Upper lobe of left lung (tissue), 4 donors: ENCODE measurements around the gene COX4I1.

ENCODE experiments used
- POLR2AphosphoS5 ChIP-seq, 2 donors: sonication (generic); formaldehyde crosslinking; IDR thresholded peaks; one replicate each; pipeline ENCODE4 v1.5.1; 2017; ENCODE audit warnings: antibody characterized with exemption in 2 of 2
- TF ChIP-seq, protein P1 (sequence below), 6 experiments: fragments of 450-650 bp in 4 of 6; fragments of 200-600 bp in 2 of 6; sonication (generic) in 2 of 6; IDR thresholded peaks; one replicate each; pipeline ENCODE4 v1.5.1; 2016 to 2019; ENCODE audit warnings: antibody characterized with exemption in 6 of 6

DNA sequence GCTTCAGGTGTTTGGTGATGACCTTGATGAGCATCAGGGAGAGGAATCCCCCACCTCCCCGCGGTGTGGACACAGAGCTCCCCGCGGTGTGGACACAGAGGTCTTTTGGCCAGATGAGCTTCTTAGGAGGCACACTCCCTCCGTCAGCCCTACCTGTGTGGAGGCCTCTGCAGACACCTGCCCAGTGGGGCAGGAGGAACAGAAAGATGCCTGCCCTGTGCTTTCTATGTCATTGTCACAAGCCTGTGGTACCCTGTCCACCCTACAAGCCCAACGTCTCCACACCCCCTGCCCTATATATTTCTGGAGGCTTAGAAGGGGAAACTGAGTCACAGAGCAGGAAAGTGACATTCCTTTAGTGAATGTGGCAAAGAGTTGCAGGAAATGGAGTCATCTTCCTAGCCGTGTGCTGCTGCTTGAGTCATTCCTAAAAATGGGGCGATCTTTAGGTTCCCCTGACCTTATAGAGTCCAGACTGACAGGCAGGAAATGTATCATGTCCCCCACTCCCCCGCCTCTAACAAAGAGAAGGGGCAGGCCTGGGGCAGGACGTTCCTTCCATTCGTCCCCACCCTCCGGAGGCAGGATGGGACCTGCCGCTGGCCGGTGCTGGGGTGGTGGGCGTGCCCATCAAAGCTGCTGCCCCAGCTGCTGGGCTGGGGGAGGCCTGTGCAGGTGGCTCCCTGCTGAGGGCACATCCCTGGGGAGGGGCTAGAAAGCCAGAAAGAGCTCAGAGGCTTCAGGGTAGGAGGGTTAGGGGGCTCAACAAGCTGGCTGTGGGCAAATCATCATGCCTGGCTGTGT lies 47.6 kb upstream of the COX4I1 start:
- no peak for TF ChIP-seq POLR2AphosphoS5 (IDR thresholded peaks at IDR 0.05)
- TF ChIP-seq, protein P1, sequence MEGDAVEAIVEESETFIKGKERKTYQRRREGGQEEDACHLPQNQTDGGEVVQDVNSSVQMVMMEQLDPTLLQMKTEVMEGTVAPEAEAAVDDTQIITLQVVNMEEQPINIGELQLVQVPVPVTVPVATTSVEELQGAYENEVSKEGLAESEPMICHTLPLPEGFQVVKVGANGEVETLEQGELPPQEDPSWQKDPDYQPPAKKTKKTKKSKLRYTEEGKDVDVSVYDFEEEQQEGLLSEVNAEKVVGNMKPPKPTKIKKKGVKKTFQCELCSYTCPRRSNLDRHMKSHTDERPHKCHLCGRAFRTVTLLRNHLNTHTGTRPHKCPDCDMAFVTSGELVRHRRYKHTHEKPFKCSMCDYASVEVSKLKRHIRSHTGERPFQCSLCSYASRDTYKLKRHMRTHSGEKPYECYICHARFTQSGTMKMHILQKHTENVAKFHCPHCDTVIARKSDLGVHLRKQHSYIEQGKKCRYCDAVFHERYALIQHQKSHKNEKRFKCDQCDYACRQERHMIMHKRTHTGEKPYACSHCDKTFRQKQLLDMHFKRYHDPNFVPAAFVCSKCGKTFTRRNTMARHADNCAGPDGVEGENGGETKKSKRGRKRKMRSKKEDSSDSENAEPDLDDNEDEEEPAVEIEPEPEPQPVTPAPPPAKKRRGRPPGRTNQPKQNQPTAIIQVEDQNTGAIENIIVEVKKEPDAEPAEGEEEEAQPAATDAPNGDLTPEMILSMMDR (IDR thresholded peaks at IDR 0.05), result no peak
